ENCODE data around the gene THUMPD1.
"Not testable (repeated sequence)": the region's sequence is repeated elsewhere in the genome, so short reads cannot be mapped to it uniquely, and the experiment has no call there.

The THUMPD1 gene, protein sequence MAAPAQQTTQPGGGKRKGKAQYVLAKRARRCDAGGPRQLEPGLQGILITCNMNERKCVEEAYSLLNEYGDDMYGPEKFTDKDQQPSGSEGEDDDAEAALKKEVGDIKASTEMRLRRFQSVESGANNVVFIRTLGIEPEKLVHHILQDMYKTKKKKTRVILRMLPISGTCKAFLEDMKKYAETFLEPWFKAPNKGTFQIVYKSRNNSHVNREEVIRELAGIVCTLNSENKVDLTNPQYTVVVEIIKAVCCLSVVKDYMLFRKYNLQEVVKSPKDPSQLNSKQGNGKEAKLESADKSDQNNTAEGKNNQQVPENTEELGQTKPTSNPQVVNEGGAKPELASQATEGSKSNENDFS

DNA sequence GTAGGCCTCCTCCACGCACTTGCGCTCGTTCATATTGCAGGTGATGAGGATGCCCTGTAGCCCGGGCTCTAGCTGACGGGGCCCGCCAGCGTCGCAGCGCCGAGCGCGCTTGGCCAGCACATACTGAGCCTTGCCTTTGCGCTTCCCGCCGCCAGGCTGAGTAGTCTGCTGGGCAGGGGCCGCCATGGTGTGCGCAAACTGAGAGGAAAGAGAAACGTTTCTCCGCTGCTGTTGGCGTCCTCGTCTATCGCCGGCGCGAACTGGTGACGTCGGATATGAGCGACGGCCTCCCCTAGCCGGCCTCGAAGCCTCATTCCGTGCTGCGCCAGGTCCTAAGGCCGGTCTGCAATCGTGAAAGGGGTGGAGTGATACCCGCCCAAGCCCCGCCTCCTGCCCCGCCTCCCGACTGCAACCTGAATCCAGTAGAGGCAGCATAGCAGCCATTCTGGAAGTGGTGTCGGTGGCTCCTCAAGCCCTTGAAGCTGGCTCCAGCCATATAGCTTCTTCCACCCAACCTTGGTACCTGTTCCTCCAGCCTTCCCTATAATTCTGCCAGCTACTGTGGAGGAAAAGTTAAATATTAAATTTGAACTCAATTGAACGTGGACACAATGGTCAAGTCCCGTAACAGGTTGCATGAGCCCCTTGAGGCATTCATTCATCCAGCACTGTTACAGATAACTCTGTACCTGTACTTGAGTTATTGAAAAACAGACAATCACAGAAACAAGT lies at the start of gene THUMPD1:
TSS of gene THUMPD1 (minus strand) at position 265 of the 732 bp plus-strand sequence. CDS start at position 186, 79 bp downstream.
- peak; percentile 79 to 84 for DNase-seq

DNA sequence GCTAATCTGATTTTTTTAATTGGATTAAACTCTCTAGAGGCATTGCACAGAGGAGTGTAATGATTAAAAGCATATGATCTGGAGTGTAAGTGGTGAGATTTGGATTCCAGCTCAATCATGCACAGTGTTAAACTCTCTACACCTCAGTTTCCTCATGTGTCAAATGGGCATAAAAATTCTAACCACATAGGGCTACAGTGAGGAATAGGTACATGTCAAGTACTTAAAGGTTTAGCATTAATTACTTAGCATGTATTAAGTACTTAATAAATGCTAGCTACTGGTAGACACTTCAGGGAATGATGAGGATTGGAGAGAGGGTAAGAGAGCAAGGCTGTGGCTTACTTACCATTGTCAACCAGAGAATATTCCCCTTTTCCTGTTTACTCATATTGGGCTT lies 47.5 kb upstream of the THUMPD1 start:
- no peak for DNase-seq

DNA sequence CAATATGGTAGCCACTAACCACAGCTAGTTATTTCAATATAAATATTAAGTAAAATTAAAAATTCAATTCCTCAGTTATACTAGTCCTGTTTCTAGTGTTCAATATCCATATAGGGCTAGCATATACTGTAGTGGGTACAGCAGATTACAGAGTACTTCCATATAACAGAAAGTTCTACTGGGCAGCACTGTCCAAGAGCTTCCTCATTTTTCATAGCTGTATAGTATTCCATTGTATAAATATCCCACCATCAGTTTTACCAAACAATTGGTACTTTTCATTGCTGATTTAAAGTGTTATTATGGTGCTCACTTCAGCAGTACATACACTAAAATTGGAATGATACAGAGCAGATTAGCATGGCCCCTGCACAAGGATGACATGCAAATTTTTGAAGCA lies 42.6 kb upstream of the THUMPD1 start:
- no peak for DNase-seq

DNA sequence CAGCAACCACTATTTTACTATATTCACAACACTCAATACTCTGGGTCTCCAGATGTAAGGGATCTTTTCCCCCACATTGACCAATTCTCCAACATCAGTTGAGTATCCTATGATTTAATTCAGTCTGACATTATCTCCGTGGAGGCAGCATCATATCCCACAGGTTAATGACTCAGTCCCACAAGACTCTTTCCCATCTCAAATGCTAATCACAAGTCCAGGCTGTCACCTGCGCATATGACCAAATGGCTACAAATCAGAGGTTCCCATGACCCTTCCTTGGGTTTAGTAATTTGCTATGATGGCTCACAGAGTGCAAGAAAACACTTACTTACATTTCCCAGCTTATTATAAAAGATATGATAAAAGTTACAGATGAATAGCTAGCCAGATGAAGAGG lies 40.9 kb upstream of the THUMPD1 start:
- DNase-seq = no peak

DNA sequence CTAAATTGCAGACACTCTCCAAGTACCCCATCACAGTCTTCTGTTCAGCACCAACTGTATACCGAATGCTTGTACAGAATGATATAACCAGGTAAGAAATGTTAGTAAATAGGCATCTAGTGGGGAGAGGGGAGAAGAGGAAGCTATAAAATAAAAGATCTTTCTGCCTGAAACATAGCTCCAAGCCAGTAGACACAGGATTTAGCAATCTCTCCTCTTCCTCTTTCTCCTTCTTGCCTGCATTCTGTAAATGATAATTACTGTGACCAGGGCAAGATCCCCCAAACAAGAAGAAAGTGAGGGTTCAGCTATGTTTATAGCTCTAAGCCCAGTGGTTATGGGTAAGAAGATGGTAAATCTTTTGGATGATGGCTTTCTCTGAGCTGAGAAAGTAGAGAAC lies 40.1 kb upstream of the THUMPD1 start:
- no peak for DNase-seq

DNA sequence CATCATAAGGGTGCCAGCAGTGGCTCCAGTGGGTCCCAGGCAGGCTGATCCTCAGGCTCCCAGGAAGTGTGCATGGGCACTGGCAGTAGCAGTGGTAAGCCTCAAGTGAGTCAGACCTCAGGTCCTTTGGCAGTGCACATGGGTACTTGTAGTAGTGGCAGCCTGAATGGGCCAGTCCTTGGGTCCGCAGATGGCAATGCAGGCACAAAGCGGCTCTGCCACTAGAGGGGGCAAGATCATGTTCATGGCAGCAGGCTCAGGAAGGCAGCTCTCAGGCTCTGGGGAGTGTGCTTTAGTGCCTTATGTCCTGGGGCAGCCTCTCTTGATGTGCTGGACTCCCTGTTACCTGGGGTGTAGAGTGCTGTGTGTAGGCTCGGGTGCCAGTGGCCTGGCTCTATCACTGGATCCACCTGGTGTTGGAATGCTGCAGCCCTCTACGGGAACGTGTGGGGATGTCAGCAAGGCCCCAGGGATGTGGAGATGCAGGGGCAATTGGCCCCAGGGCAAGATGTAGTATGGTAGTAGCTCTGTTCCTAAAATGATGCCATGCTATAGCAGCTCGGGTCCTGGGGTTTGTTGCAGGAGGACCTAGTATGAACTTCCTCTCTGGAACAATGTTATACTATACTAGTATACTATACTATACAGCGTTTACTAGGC lies 33.2 kb upstream of the THUMPD1 start:
- no peak for DNase-seq

DNA sequence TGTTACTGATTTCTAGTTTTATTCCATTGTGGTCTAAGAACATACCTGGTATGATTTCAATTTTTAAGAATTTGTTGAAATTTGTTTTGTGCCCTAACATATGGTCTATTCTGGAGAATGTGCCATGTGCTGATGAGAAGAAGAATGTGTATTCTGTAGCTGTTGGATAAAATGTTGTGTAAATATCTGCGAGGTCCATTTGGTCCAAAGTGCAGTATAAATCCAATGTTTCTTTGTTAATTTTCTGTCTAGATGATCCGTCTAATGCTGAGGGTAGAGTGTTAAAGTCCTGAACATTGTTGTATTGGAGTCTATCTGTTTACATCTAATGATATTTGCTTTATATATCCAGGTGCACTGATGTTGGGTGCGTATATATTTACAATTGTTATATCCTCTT lies 32.1 kb upstream of the THUMPD1 start:
- DNase-seq = no peak

DNA sequence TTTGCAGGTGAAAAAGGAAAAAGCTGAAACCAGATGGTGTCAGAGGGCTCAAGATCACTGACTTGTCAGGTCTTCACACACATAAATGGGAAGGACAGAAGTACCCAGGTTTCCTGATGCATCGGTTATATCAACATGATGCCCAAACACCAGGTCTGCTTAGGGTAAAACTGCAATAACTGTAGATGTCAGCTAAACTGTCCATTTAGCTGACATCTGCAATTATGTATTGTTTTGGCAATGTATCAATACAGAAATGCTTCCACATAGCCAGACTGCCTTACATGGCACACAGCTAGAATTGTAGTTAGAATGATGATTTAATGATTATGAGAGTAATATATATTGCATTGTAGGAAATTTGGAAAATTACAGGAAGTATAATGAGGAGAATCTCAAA lies 27.2 kb upstream of the THUMPD1 start:
- no peak for DNase-seq

DNA sequence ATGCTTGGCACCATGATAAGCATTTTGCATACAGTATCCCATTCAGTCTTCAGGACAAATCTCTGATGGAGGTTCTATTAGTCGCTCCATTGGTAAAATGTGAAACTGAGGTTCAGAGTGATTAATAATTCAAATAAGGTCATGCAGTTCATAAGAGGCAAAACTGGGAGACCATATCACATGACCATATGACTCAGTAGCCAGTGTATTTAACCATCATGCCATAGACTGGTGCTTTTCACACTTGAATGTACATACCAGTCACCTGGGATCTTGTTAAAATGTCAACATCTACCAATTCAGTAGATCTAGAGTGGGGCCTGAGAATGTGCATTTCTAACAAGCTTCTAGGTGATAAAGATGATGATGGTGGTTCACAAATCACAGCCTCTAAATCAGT lies 26.5 kb upstream of the THUMPD1 start:
- DNase-seq = no peak

DNA sequence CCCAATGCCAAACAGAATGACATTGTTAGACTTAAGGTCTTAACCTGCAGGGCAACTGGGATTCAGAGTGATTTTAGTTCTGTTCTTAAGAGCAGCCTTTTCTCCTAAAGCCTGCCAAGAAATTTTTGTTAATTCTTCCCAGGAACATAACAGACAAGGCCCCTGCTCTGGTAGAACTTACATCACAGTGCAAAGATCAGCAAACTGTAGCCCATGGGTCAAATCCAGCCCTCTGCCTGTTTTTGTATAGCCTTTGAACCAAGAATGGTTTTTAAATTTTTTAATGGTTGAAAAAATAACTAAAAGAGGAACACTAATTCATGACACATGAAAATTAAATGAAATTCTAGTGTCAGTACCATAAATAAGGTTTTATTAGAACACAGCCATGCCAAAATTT lies 26.0 kb upstream of the THUMPD1 start:
- no peak for DNase-seq

DNA sequence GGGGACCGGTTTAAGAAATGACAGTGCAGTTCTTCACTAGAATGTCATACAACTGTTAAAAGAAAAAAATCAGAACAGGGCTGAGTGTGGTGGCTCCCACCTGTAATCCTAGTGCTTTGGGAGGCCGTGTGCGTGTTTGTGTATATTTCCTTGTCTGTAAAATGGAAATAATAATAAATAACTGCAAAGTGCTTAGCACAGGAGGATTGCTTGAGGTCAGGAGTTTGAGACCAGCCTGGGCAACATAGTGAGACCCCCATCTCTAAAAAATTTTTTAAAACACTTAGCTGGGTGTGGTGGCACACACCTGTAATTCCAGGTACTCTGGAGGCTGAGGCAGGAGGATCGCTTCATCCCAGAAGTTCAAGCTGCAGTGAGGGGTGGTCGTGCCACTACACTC lies 24.7 kb upstream of the THUMPD1 start:
- no peak for DNase-seq

DNA sequence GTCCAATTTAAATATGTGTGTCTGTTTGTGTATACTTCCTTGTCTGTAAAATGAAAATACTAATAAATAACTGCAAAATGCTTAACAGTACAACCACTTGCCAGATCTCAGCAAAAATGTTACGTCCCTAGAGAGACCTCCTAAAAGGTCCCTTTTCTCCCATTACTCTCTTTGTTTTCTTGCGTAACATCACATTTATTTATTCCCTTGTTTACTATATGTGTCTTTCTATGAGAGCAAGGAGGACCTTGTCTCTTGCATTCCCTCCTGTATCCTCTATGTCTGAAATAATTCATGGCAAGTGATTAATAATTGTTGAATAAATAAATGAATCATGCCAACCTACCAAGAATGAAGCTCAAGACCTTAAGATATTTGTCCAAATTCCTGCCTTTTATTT lies 24.1 kb upstream of the THUMPD1 start:
- no peak for DNase-seq

DNA sequence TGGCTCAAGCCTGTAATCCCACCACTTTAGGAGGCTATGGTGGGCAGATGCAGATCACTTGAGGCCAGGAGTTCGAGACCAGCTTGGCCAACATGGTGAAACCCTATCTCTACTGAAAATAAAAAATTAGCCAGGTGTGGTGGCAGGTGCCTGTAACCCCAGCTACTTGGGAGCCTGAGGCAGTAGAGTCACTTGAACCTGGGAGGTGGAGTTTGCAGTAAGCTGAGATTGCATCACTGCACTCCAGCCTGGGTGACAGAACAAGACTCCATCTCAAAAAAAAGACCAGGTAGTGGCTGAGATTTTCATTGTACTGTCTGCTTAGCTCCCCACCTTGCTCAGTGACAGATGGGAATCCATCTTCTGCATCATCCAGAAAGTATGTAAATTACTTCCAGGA lies 22.8 kb upstream of the THUMPD1 start:
- DNase-seq = not testable (repeated sequence)

DNA sequence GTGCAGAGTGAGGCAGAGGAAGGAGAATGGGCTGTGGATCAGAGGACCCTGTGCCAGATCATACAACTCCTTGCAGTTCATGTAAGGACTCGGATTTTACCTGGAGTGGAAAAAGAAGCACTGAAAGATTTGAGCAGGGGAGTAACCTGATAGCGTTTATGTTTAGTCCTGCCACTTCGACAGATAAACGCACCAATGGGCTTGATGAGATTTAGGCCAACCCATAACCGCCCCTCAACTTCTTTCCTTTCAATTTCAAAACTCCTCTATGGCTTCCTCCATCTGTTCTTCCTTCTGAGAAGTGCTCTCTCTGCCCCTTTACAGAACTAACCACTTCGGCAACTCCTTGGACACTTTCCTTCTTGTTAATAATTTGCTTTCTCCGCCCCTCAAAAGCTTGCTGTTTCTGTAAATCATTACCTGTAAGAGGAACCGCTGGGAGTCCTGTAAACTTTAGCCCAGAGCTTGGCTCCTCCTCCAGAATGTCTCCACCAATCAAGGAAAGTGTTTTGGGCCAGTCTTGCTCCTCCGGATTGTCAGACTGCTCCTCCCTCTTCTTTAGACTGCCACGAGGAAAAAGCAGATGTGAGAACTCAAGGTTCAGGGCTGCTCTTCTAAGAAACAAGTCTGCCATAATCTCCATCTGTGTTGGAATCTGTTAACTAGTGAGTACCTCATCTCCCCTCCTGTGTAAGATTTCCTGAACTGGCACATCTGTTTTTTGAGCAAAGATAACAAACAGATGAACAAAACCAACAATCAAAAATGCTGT lies 22.0 kb upstream of the THUMPD1 start, which contains the start of gene ACSM3:
TSS of gene ACSM3 (plus strand) at position 554 of the 772 bp plus-strand sequence. CDS start 6,021 bp downstream, outside the sequence.
- no peak for DNase-seq

DNA sequence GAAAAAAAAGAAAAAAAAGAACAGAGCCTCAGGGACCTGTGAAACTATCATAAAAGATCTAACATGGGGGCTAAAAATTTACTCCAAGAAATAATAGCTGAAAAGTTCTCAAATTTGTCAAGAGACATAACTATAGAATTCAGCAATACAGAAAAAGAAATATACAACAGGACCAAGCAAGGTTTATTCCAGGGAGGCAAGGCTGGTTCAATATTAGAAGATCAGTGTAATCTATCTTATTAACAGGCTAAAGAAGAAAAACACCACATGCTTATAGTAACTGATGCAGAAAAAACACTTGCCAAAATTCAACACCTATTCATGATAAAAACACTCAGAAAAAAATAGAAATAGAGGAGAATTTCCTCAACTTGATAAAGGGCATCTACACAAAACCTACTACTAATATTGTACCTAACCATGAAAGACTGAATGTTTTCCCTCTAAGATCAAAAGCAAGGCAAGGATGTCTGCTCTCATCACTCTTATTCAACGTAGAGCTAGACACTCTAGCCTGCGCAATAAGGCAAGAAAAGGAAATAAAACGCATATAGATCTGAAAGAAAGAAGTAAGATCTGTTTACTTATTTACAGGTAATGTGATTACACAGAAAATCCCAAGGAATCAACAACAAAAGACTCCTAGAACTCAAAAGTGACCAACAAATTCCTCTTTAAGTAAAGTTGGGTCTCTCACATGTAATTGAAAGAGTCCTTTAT lies 20.9 kb upstream of the THUMPD1 start:
- no peak for DNase-seq

DNA sequence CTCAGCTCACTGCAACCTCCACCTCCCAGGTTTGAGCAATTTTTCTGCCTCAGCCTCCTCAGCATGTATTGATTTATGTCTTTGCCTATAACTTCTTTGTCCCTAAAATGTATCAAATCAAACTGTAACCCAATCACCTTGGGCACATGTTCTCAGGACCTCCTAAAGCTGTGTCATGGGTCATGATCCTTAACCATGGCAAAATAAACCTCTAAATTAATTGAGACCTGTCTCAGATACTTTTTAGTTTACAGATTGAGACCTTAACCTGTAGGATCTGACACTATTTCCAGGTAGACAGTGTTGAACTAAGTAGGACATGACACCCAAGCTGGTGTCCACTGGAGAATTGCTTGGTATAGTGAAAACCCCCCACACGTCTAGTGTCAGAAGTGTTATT lies 19.6 kb upstream of the THUMPD1 start:
- no peak for DNase-seq

DNA sequence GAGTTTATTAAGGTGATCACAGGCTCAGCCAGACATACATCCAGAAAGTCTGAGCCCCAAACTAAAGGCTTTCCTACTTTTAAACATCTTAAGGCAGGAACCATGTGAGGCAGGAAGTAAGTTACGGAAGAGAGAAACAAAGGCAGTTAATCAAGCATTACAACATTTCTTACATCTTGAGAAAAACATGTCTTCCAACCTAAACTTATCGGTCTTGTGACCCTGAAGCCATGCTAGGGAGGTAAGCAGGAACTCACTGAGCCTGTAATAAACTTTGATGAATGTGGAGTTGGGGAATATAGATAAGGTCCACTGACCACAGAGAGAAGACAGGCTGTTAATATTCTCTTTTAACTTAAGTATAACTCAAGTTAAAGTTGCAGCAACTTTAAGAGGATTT lies 18.7 kb upstream of the THUMPD1 start:
- no peak for DNase-seq

DNA sequence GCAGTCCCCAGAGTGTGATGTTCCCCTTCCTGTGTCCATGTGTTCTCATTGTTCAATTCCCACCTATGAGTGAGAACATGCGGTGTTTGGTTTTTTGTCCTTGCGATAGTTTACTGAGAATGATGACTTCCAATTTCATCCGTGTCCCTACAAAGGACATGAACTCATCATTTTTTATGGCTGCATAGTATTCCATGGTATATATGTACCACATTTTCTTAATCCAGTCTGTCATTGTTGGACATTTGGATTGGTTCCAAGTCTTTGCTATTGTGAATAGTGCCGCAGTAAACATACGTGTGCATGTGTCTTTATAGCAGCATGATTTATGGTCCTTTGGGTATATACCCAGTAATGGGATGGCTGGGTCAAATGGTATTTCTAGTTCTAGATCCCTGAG lies 14.2 kb upstream of the THUMPD1 start:
- DNase-seq = not testable (repeated sequence)

DNA sequence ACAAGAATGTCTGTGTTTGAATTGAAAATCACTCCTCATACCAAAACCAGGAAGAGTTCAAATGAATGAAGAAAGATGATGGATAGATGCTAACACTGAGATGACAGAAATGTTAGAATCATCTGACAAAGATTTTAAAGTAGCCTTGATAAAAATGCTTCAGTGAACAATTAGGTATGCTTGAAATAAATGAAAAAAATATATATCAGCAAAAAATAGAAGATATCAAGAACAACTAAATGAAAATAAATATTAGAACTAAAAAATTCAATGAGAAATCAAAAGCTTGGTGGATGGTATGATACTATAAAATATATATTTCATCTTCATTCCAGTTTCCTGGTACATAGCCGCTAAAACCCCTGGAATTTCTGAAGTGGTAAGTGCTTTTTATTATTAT lies 13.6 kb upstream of the THUMPD1 start:
- no peak for DNase-seq

DNA sequence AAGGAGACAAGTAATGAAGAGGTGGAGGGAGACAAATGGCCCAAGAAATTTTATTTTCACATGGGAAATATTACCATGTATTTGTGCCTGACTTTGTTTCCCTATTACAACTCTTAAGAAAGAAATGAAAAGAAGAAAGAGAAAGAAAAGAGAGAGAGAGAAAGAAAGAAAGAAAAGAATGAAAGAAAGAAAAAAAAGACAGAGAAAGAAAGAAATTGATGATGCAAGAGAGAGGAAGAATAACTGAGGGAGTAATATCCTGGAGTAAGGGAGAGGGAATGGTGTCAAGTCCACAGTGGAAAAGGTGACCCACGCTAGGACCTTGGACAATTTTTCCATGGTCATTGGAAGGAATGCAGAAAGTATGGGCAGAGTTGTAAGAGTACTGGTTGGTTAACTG lies 12.1 kb upstream of the THUMPD1 start:
- DNase-seq = no peak

DNA sequence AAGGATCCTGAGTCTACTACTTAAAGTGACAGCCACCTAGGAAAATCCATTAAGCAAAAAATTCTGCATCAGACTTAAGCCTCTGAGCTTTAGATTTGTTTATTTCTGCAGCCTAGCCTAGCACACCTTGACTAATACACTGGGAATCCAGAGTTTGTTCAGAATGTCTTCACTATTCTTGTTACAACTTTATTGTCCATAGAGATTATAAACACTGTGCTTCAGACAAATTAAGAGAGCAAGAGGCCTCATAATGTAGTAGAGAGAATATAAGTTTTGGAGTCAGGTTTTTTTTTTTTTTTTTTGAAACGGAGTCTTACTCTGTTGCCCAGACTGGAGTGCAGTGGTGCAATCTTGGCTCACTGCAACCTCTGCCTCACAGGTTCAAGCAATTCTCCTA lies 8.9 kb upstream of the THUMPD1 start:
- DNase-seq = no peak

DNA sequence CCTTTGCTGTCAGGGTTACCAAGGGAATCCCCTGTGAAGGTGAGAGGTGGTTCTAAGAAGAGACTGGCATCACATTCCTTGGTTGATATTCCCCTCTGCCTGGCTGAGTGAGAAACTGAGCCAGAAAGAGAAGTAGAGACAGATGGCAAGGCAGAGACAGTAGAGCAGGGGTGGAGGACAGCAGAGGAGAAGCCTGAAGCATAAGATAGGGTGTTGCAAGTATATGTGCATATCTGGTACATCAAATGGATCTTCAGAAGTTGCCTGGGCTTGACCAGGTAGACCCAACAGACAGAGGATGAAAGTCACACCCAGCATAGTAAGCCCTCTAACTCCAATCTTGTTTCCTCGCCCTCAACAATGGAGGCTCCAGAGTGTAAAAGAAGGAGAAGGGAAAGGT lies 7.9 kb upstream of the THUMPD1 start:
- DNase-seq = no peak

All from NCI-H187 (cell line).